GM18526 (cell line): ENCODE data around the gene MAGIX.

Experiments
- POLR2A ChIP-seq: IDR thresholded peaks from 3 replicates; pipeline ENCODE4 v1.6.1; 2011; ENCODE audit not compliant: insufficient read length; ENCODE audit errors: extremely low read depth

The MAGIX gene

GRCh38 chrX:49214416-49214815, 51.9 kb downstream of the MAGIX start:
- TF ChIP-seq POLR2A = no peak

GRCh38 chrX:49214996-49215526, 52.5 kb downstream of the MAGIX start:
- TF ChIP-seq POLR2A = no peak
